K562 (cell line): ENCODE data around the gene SOX4. TPM values are rescaled to one million over a fixed set of nuclear protein-coding genes. Genes with fewer than 3 reads are reported as not detected.

Experiments
- ATAC-seq: fragments of 200-7000 bp; cut with Tn5 transposase; 3 replicates; pipeline ENCODE4 v1.9.1; 2020; ENCODE audit warnings: moderate library complexity
- BruUV-seq: library from RNA; stranded (reverse); fragments of 400-500 nt; replicated peaks from 2 replicates; lab custom pipeline; 2021; lab: Mats Ljungman, UMichigan
- CTCF ChIA-PET: fragments of 300-600 bp; formaldehyde crosslinking; extraction: SDS; loops from one replicate; lab custom pipeline; 2021; ENCODE audit warnings: low intra/inter-chr PET ratio; lab: Yijun Ruan, JAX
- POLR2A ChIA-PET: fragments of 300-600, 350-650 bp; sonication (Branson Sonifier 250); formaldehyde crosslinking; extraction: SDS; loops from one replicate; lab custom pipeline; 2021; ENCODE audit warnings: antibody characterized with exemption, inconsistent platforms; lab: Yijun Ruan, JAX
- DNase-seq, 4 experiments: peaks; one replicate each; pipeline versions ENCODE4 v3.0.0 to v3.0.0-alpha.2; 2011 to 2018; ENCODE audit warnings: low spot score in 3 of 4, mixed read lengths in 3 of 4; ENCODE audit errors: extremely low read depth in 1 of 4
- FAIRE-seq: peaks from 2 replicates; lab custom pipeline; 2011; peaks lifted over from hg19 to GRCh38; lab: Jason Lieb, UNC
- H2AFZ ChIP-seq: 2 replicates; pipeline ENCODE4 v1.6.0; 2011; ENCODE audit warnings: low read depth, low read length, control low read depth, inconsistent platforms
- H3K27ac ChIP-seq: fragments of 200-600 bp; 3 replicates; pipeline ENCODE4 v1.8.0; 2011; ENCODE audit warnings: low read depth, mild to moderate bottlenecking, control low read depth, inconsistent platforms, low read length, moderate library complexity, mixed read lengths; ENCODE audit errors: extremely low read depth
- H3K27me3 ChIP-seq, 2 experiments: fragments of 300-600 bp in 1 of 2; 2 replicates in 1 of 2; 3 replicates in 1 of 2; pipeline versions ENCODE4 v1.6.0 to v1.8.0; 2011; ENCODE audit warnings: inconsistent platforms in 2 of 2, low read length in 2 of 2, mild to moderate bottlenecking in 1 of 2, mixed read lengths in 1 of 2, moderate library complexity in 1 of 2; ENCODE audit not compliant: control insufficient read depth in 2 of 2, insufficient read depth in 2 of 2
- H3K36me3 ChIP-seq: fragments of 300-600 bp; 3 replicates; pipeline ENCODE4 v1.8.0; 2011; ENCODE audit warnings: mild to moderate bottlenecking, low read length, inconsistent platforms; ENCODE audit not compliant: control insufficient read depth, insufficient read depth
- H3K4me1 ChIP-seq, 2 experiments: fragments of 200-600 bp in 1 of 2; replicated peaks in 1 of 2; 2 replicates in 1 of 2; 3 replicates in 1 of 2; pipeline versions ENCODE4 v1.5.1 to v1.8.0; 2011; ENCODE audit warnings: inconsistent platforms in 2 of 2, low read length in 2 of 2, mild to moderate bottlenecking in 1 of 2, mixed read lengths in 1 of 2, moderate library complexity in 1 of 2; ENCODE audit not compliant: control insufficient read depth in 2 of 2, insufficient read depth in 2 of 2
- H3K4me2 ChIP-seq: 2 replicates; pipeline ENCODE4 v1.6.1; 2011; ENCODE audit warnings: low read length, control low read depth, inconsistent platforms, mixed read lengths; ENCODE audit not compliant: insufficient read depth
- H3K4me3 ChIP-seq: fragments of 200-600 bp; sonication (generic), shearing (Covaris generic); 2 replicates; pipeline ENCODE4 v1.5.1; 2016; ENCODE audit warnings: control low read depth, inconsistent platforms
- H3K79me2 ChIP-seq: fragments of 200-600 bp; 3 replicates; pipeline ENCODE4 v1.8.0; 2011; ENCODE audit warnings: low read length, inconsistent platforms; ENCODE audit not compliant: control insufficient read depth, insufficient read depth
- H3K9ac ChIP-seq, 2 experiments: 2 replicates each; pipeline versions ENCODE4 v1.6.0 to v1.6.1; 2011; ENCODE audit warnings: low read depth in 2 of 2, low read length in 2 of 2, control low read depth in 1 of 2, inconsistent platforms in 1 of 2, mild to moderate bottlenecking in 1 of 2, mixed read lengths in 1 of 2; ENCODE audit not compliant: insufficient read depth in 1 of 2
- H3K9me1 ChIP-seq: one replicate; pipeline ENCODE4 v1.6.0; 2011; ENCODE audit warnings: inconsistent platforms, mild to moderate bottlenecking, low read length, moderate library complexity; ENCODE audit not compliant: control insufficient read depth, insufficient read depth
- H3K9me3 ChIP-seq: replicated peaks from 2 replicates; pipeline ENCODE4 v1.5.1; 2011; ENCODE audit warnings: low read depth, low read length, inconsistent platforms; ENCODE audit not compliant: control insufficient read depth, insufficient read depth
- H4K20me1 ChIP-seq: replicated peaks from 2 replicates; pipeline ENCODE4 v1.6.1; 2011; ENCODE audit warnings: low read length, inconsistent platforms, mixed read lengths; ENCODE audit not compliant: control insufficient read depth, insufficient read depth
- ATF2 ChIP-seq: sonication (generic); formaldehyde crosslinking; IDR thresholded peaks from 2 replicates; pipeline ENCODE4 v1.8.1; 2022; ENCODE audit warnings: missing genetic modification reagents
- CREBBP ChIP-seq: IDR thresholded peaks from one replicate; pipeline ENCODE4 v1.6.1; 2012; ENCODE audit warnings: low read depth, mild to moderate bottlenecking, control low read depth, inconsistent platforms, low read length
- ETV6 ChIP-seq, 3 experiments: fragments of 150-350 bp in 1 of 3; sonication (generic) in 1 of 3; formaldehyde crosslinking in 1 of 3; IDR thresholded peaks; 2 replicates each; pipeline versions ENCODE4 v1.6.1 to v1.8.0; 2014 to 2022; ENCODE audit warnings: borderline replicate concordance in 2 of 3, low read depth in 2 of 3, antibody characterized with exemption in 1 of 3, low read length in 1 of 3, mild to moderate bottlenecking in 1 of 3, missing genetic modification reagents in 1 of 3
- FOXM1 ChIP-seq, 2 experiments: fragments of 450-650 bp in 1 of 2; sonication (generic) in 1 of 2; formaldehyde crosslinking in 1 of 2; IDR thresholded peaks; 2 replicates each; pipeline versions ENCODE4 v1.6.1 to v1.9.0; 2017 to 2022; ENCODE audit warnings: low read depth in 2 of 2, mild to moderate bottlenecking in 2 of 2, missing genetic modification reagents in 1 of 2, moderate library complexity in 1 of 2
- HES1 ChIP-seq: fragments of 450-650 bp; IDR thresholded peaks from 2 replicates; pipeline ENCODE4 v1.6.1; 2016; ENCODE audit warnings: low read depth, mild to moderate bottlenecking, moderate library complexity
- NFRKB ChIP-seq: fragments of 450-650 bp; IDR thresholded peaks from 2 replicates; pipeline ENCODE4 v1.6.1; 2016; ENCODE audit warnings: low read depth
- NR1H2 ChIP-seq: sonication (generic); formaldehyde crosslinking; IDR thresholded peaks from 2 replicates; pipeline ENCODE4 v1.4.0; 2020; ENCODE audit warnings: mild to moderate bottlenecking, missing genetic modification reagents
- PATZ1 ChIP-seq: fragments of 250-450 bp; sonication (Bioruptor Pico); IDR thresholded peaks from 2 replicates; pipeline ENCODE4 v1.5.0; 2020; ENCODE audit warnings: mild to moderate bottlenecking, borderline replicate concordance
- POLR2H ChIP-seq: IDR thresholded peaks from 2 replicates; pipeline ENCODE4 v1.6.1; 2016; ENCODE audit warnings: missing genetic modification characterization, low read depth, mild to moderate bottlenecking, control low read depth, missing compliant biosample characterization, moderate library complexity
- POLR3G ChIP-seq: IDR thresholded peaks from 2 replicates; pipeline ENCODE4 v1.6.1; 2011; ENCODE audit not compliant: insufficient read length, insufficient replicate concordance; ENCODE audit errors: extremely low read depth
- RBFOX2 ChIP-seq: fragments of 200-400 bp; formaldehyde crosslinking; IDR thresholded peaks from 2 replicates; pipeline ENCODE4 v1.6.1; 2017; ENCODE audit warnings: low read depth, mild to moderate bottlenecking, low read length, moderate library complexity
- SAFB2 ChIP-seq: fragments of 200-400 bp; formaldehyde crosslinking; IDR thresholded peaks from 2 replicates; pipeline ENCODE4 v1.6.1; 2018; ENCODE audit warnings: borderline replicate concordance, low read length, low read depth, moderate library complexity; ENCODE audit not compliant: severe bottlenecking
- ZNF175 ChIP-seq: fragments of 200-800 bp; sonication (Bioruptor generic); IDR thresholded peaks from 2 replicates; pipeline ENCODE4 v1.6.1; 2016; ENCODE audit warnings: low read depth, mild to moderate bottlenecking, missing genetic modification characterization, missing compliant biosample characterization
- ZNF253 ChIP-seq: fragments of 250-450 bp; sonication (Bioruptor Pico); conservative IDR thresholded peaks from 2 replicates; pipeline ENCODE4 v1.6.1; 2021; ENCODE audit warnings: mild to moderate bottlenecking
- WGBS: fragments of 100-300 bp; shearing (Covaris generic); methylation state at CpG from one replicate; pipeline ENCODE4 v1.1.6; 2016; ENCODE audit warnings: low coverage, mixed read lengths; ENCODE audit not compliant: insufficient coverage; ENCODE audit errors: missing lambda C conversion rate; 5-methylcytosine and 5-hydroxymethylcytosine counted together
- in situ Hi-C: fragments of 300-500 bp; cut with MboI; formaldehyde crosslinking; loops from 4 replicates; pipeline ENCODE4 v1.15.0; 2018; ENCODE audit warnings: inconsistent platforms, mixed read lengths
- intact Hi-C: fragments of 100-400 bp; cut with micrococcal nuclease; formaldehyde crosslinking; loops from 2 replicates; pipeline ENCODE4 v1.14.2; 2022
- polyA plus RNA-seq, 8 experiments: library from polyadenylated mRNA; depleted of rRNA in 4 of 8; stranded (reverse) in 5 of 8; unstranded in 3 of 8; fragments of >200 nt; fragmentation: Nextera tagmentation in 2 of 8; fragmentation: Illumina TruSeq in 1 of 8; extraction: Ambion mirVana in 2 of 8; extraction: Trizol in 1 of 8; gene quantifications; 2 replicates each; pipeline versions ENCODE4 v1.2.1 to v1.2.3, GENCODE V29; 2011 to 2014; ENCODE audit warnings: inconsistent platforms in 1 of 8, missing spikeins in 1 of 8
- total RNA-seq, 7 experiments: library from RNA; depleted of rRNA in 6 of 7; stranded (reverse); fragments of >200 nt in 6 of 7; fragmentation: Illumina TruSeq in 2 of 7; extraction: Trizol in 2 of 7; gene quantifications; 2 replicates each; pipeline versions ENCODE4 v1.2.1 to v1.2.3, GENCODE V29; 2011 to 2021; ENCODE audit warnings: low replicate concordance in 1 of 7

SOX4 gene
- total and polyA plus RNA-seq, 9 of the 15 experiments (the other 6 are each of a cell fraction or from before 2014, with no cell fraction given): 0.03 to 0.29 (median 0.04) TPM

- in situ Hi-C loops: loop anchor here (5.0 kb wide), 1 partner anchor 1041 kb away; no protein-coding TSS in a partner anchor
- CTCF ChIA-PET: no interaction called here
These were observed 9.8 kb downstream of the SOX4 start for GRCh38 chr6:21603082-21603952.

More at GRCh38 chr6:21603082-21603952, 9.8 kb downstream of the SOX4 start:
- WGBS: 5% methylated on average over 5 of the region's 5 CpGs
- Histone ChIP-seq H3K36me3 (no peaks in the 10 kb centered on the region), H3K4me3 (no peak overlapping the region), H3K9ac (no peak overlapping the region), H3K27ac (no peak overlapping the region), H3K27me3 (peaks cover 18 to 19% of the 10 kb centered on the region in 2 experiments; a peak in 4 of 5 replicates), H3K9me1 (no peaks in the 10 kb centered on the region), H3K4me1 (0 out of 5 replicates have a peak, but pooled peaks cover 0 to 3% of the 10 kb centered on the region in 2 experiments), H3K79me2 (no peaks in the 10 kb centered on the region), H3K4me2 (no peak overlapping the region), H3K9me3 (no peaks in the 10 kb centered on the region), H2AFZ (no peak overlapping the region), H4K20me1 (no peaks in the 10 kb centered on the region)
- ATAC-seq (no peak), DNase-seq (no peak), FAIRE-seq (no peak)
- no TSS peak for BruUV-seq
- no peak for TF ChIP-seq NR1H2 (CRISPR knock-in tag)
- TF ChIP-seq HES1: no peak
- TF ChIP-seq ATF2 (CRISPR knock-in tag): no peak
- TF ChIP-seq CREBBP: no peak
- no peak for TF ChIP-seq RBFOX2
- no peak for TF ChIP-seq ZNF175
- TF ChIP-seq POLR2H (tag): no peak
- no peak for TF ChIP-seq ETV6 (IDR thresholded peaks at IDR 0.05; ENCODE audit: borderline replicate concordance in 1 of 2, low read depth in 2 of 2, low read length in 1 of 2)
- no peak for TF ChIP-seq ETV6 (CRISPR knock-in tag; IDR thresholded peaks at IDR 0.05; ENCODE audit: borderline replicate concordance)
- TF ChIP-seq SAFB2: no peak
- TF ChIP-seq PATZ1 (CRISPR knock-in tag): no peak
- TF ChIP-seq POLR3G: no peak
- no peak for TF ChIP-seq NFRKB
- no peak for TF ChIP-seq FOXM1 (IDR thresholded peaks at IDR 0.05; ENCODE audit: low read depth)
- no peak for TF ChIP-seq FOXM1 (CRISPR knock-in tag; IDR thresholded peaks at IDR 0.05; ENCODE audit: low read depth)
- TF ChIP-seq ZNF253 (CRISPR knock-in tag): no peak
- intact Hi-C loops: no loop called here
- POLR2A ChIA-PET: no interaction called here
